GM12874 (cell line): Measurements from ENCODE around the gene EXT2.

Experiments
- TF ChIP-seq, protein P1 (sequence below): IDR thresholded peaks from 2 replicates; pipeline ENCODE4 v1.5.1; 2011; ENCODE audit warnings: low read depth, mild to moderate bottlenecking, control low read depth, low read length, moderate library complexity; ENCODE audit not compliant: insufficient read depth

EXT2 gene

DNA sequence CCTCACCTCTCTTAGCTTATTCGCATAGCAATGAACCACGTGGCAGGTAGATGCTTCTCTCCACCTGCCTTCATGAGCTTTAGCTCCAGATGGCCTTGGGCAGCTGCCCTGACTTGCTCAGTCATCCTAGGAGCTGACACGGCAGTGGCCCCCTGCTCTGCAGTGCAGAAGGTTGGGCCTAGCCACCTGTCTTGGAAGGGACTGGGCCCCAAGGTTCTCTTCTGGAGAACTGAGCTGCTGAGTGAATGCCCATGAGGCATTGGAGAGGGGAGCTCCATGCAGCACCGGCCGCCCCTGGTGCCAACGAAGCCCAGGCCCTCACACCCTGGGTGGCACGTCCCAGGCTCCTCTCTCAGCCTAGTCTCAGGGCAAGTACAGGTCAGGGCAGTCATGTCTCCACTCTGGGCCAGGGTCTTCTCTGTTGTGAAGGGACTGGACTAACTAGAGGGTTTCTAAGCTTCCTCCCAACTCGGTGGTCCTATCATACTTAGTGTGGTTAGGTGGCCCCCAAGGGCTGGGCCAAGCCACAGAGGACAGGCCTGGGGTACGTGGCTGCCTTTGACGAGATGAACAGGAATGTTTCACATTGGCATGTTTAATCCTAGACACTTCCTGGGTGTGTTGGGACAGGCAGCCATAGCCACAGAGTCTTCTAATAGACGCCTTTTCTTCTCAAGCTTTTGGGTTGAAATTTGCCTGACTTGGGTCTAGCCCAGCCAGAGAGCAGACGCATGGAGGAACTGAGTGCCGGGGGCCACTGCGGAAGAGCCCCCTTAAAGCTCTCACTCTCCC lies 166.5 kb downstream of the EXT2 start:
- TF ChIP-seq, protein P1, sequence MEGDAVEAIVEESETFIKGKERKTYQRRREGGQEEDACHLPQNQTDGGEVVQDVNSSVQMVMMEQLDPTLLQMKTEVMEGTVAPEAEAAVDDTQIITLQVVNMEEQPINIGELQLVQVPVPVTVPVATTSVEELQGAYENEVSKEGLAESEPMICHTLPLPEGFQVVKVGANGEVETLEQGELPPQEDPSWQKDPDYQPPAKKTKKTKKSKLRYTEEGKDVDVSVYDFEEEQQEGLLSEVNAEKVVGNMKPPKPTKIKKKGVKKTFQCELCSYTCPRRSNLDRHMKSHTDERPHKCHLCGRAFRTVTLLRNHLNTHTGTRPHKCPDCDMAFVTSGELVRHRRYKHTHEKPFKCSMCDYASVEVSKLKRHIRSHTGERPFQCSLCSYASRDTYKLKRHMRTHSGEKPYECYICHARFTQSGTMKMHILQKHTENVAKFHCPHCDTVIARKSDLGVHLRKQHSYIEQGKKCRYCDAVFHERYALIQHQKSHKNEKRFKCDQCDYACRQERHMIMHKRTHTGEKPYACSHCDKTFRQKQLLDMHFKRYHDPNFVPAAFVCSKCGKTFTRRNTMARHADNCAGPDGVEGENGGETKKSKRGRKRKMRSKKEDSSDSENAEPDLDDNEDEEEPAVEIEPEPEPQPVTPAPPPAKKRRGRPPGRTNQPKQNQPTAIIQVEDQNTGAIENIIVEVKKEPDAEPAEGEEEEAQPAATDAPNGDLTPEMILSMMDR, result no peak

DNA sequence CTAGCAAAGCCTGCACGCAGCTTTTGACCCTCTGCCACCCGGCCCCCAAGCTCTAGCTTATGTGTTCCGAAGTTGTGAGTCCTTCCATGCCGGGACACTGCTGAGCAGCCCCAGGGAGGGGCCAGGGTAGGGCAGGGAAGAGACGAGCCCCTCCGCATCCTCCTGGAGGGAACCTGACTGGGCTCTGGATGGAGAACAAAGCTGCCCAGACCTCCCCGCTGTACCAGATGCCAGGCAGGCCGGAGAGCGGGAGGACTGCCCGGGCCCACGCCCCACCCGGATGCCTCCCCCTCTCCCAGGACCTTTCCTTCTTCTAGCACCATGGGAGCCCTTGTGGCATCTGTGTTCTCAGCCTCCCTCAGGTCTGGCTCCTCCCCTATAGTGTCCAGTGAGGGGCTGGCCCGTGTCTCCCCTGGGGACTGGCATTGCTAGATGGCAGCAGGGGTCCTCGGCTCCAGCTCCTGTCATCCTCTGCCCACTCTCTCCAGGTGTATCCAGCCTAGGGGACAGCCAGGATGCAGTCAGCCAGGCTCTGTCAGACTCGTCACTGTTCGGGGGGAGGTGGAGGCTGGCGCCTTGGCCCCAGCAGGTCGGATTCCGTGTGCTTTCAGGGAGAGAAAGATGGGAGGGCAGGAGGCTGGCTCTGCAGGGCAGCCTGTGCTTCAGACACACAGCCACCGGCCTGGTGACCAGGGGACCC lies 168.4 kb downstream of the EXT2 start:
- TF ChIP-seq, protein P1, result no peak

DNA sequence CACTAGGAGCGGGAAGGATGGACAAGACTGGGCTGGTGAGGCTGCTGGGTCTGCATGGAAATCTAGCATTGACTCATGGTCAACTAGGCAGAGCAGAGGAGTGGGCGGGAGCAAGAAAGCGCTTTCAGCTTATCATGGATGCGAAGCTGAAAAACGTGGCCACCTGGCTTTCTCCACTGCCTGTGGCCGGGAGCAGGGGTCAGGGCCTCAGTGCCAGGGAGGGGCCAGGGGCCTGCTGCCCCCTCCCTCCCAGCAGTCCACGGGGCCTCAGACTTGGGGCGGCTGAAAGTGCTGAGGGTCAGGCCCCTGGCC lies 168.9 kb downstream of the EXT2 start:
- TF ChIP-seq, protein P1, result no peak

DNA sequence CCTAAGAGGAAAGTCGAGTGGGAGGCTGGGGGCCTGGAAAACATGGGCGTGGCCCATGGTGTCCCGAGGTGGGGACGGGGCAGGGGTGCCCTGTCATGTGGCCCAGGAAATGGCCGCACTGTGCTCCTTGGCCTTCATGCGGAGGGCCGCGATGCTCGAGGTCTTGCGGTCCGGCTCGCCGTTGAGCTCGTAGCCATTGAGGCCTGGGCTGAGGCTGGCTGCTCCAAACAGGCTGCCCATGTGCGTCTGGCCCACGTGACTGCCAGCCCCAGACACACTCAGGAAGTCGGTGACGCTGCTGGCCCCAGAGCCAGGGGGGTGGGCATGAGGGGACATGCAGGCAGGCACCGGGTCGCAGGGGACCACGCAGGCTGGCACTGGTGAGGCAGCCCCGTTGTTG lies 169.3 kb downstream of the EXT2 start:
- TF ChIP-seq, protein P1, result no peak

DNA sequence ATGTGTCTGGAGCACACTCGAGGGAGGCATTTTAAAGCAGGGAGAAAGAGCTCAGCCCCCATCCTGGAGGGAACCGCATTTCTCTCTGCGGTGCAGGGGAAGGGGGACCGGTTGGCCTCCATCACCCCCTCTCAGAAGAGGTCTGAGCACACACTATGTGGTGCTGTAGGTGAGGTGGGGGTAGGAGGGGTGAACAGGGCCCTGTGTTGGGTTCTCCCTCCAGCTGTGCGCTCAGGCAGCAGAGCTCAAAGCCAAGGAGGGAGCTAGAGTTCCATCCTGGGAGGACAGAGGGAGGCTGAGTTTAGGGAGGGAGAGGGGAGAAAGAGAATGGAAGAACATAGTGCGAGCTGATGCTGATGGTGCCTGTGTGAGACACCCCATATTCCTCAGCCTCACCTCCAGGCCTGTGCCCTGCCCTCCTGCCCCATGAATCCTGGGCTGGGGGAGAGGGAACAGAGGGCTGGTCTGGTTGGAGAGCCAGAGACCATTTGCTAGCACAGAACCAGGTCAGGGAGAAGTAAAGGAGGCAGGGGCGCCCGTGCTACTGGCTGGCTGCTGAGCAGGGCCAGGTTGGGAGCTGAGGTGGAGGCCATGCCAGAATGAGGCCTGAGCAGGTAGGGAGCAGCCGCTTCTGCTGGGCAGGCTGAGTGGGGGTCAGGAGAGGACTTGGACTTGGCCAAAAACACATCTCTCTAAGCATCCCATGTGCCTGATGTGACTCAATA lies 170.7 kb downstream of the EXT2 start:
- TF ChIP-seq, protein P1, result no peak

DNA sequence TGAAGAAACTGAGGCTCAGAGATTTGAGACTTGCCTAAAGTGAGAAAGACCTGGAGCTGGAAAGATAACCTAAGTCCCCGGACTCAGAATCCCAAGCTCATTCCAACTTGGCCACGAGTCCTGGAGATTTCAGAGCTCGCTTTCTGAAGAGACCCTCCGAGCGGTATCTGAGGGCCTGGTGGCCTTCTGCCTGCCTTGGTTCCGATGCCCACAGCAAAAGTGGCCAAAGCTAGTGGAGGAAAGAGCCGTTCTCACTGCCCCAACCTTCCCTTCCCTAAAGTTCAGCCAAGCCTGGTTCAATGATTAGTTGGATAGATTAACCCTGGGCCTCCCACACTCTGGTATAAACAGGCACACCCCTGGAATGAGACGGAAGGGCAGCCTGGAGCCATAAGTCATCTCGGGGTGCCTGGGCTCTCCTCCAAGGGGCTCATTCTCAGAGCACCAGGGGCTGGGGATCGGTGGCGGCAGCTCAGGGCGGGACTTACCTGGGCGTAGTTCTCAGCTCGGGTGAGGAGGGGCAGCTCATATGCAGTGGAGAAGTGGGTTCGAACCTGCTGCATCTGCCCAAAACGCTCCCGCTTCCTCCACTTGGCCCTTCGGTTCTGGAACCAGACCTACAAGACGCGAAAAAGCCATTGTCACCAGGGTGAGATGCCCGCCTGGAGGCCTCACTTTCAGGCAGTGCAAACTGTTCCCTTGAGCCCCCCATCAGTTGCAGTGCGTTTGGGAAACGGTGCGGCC lies 171.7 kb downstream of the EXT2 start:
- TF ChIP-seq, protein P1, result no peak
